Esophagus (tissue), 2 donors: ENCODE results near the gene CSF1. TPM values are rescaled to one million over a fixed set of nuclear protein-coding genes. Genes with fewer than 3 reads are reported as not detected.

Experiments
- H3K27ac ChIP-seq, 2 donors: one replicate each; pipeline ENCODE4 v1.5.1; 2013; ENCODE audit warnings: low read depth in 2 of 2, mild to moderate bottlenecking in 2 of 2, inconsistent platforms in 1 of 2, low read length in 1 of 2, moderate library complexity in 1 of 2
- H3K27me3 ChIP-seq, 2 donors: one replicate each; pipeline ENCODE4 v1.6.1; 2013; ENCODE audit warnings: low read length in 2 of 2, control low read depth in 1 of 2, mild to moderate bottlenecking in 1 of 2; ENCODE audit not compliant: insufficient read depth in 2 of 2, control insufficient read depth in 1 of 2
- H3K36me3 ChIP-seq, 2 donors: one replicate each; pipeline ENCODE4 v1.6.1; 2013; ENCODE audit warnings: low read length in 1 of 2; ENCODE audit not compliant: control insufficient read depth in 2 of 2, insufficient read depth in 2 of 2
- H3K4me1 ChIP-seq, 2 donors: one replicate each; pipeline ENCODE4 v1.6.1; 2013; ENCODE audit warnings: low read length in 1 of 2; ENCODE audit not compliant: control insufficient read depth in 2 of 2, insufficient read depth in 2 of 2
- H3K4me3 ChIP-seq, 2 donors: one replicate each; pipeline ENCODE4 v1.5.1; 2013; ENCODE audit warnings: low read length in 2 of 2, mild to moderate bottlenecking in 2 of 2, low read depth in 1 of 2, moderate library complexity in 1 of 2
- H3K9me3 ChIP-seq, 2 donors: one replicate each; pipeline ENCODE4 v1.6.1; 2013; ENCODE audit warnings: mild to moderate bottlenecking in 2 of 2, low read depth in 1 of 2, low read length in 1 of 2, moderate library complexity in 1 of 2; ENCODE audit not compliant: control insufficient read depth in 2 of 2, insufficient read depth in 1 of 2
- WGBS, 2 donors: extraction: QIAGEN DNeasy Blood & Tissue Kit; methylation state at CpG; one replicate each; pipeline ENCODE4 v1.1.7; 2013; 5-methylcytosine and 5-hydroxymethylcytosine counted together
- polyA plus RNA-seq, 2 donors: library from polyadenylated mRNA; stranded (reverse); fragments of 200-250 nt; gene quantifications; one replicate each; pipeline ENCODE4 v1.2.3, GENCODE V29; 2013
- donor health status: healthy with polysubstance abuse.
- donor health status: Bipolar disorder and iron deficiency.

CSF1 gene
- polyA plus RNA-seq, 2 donors, result 5.6 to 5.7 TPM

DNA sequence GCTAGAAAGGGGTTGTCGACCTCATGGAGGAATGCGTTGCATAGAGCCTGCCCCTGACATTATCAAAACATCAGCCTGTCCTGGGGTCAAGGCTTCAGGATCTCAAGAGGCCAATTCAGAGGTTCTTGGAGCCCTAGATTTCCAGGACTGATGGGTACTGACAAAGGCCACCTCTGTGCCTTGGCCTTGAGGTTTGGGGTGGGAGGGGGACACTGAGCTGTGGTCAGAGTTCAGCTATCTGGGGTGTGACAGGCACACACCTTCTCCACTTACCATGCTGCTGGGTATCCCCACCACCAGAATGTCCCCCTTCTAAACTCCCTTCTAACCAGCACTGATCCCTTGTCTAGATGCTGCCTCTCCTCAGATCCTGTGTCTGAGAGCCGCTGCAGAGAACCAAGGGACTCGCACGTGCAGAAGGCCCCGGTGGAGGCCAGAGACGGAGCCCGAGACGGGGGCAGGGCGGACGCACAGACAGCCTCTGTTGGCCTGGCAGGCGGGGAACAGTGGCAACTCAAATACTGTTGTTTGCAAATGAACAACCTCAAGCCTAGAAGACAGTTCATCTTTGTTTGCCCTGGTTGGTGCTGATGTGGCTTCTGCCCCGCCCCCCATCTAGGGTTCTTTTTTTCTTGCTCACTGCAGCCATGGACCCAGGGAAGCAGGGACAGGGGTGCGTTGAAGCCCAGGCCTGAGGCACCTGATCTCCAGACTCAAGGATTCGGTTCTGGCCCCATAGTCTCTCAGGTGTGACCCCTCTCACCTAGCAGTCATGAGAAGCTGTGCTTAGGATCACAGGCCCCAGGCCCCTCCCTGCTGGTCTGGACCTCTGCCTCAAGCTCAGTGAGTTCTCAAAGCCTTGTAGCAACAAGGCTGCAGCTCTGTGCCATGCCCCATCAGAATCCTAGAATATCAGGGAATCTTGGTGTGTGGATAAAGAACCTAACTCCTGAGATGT is 28.1 kb upstream of the CSF1 start:
- WGBS, 2 donors, result 91 to 92% methylated on average over 15 of the region's 15 CpGs
- no peak overlapping the region for H3K27ac ChIP-seq
- no peaks in the 10 kb centered on the region for H3K9me3 ChIP-seq
- peaks cover 0 to 5% of the 10 kb centered on the region in 2 donors for H3K4me1 ChIP-seq
- H3K27me3 ChIP-seq, result no peaks in the 10 kb centered on the region
- H3K4me3 ChIP-seq, result no peak overlapping the region
- no peaks in the 10 kb centered on the region for H3K36me3 ChIP-seq

DNA sequence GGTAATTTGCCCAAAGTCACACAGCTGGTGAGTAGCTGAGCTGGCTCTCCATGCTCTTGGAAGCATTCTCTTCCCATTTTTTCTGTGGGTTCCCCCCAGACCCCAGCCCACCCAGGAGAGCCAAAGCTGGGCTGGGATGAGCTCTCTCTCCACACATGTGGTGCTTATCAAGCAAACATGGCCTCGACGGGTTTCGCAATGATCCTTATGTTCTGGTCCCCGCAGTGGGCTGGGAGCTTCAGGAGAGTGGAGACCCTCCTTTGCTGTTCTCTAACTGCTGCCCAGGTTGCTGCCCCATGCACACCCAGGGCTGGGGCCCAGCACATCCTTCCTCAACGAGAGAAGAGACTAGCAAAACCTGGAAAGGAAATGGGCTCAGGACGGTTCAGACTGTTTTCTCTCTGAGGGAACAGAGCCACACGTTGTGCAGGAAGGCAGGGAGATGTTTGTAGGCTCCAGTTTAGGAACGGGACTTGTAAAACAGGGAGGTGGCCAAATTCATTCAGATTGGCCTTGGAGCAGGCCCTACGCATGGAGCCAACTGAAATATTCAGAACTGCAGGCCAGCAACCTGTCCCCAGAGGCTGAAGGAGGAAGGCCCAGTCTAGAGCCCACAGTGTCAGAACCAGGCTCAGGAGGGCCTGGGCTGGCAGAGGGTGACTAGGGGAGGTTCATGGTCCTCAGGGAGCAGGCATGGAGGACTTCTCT is 27.2 kb upstream of the CSF1 start:
- H3K36me3 ChIP-seq, result no peaks in the 10 kb centered on the region
- no peak overlapping the region for H3K4me3 ChIP-seq
- no peak overlapping the region for H3K27ac ChIP-seq
- peaks cover 0 to 3% of the 10 kb centered on the region in 2 donors for H3K4me1 ChIP-seq
- WGBS, 2 donors, result 70 to 72% methylated on average over 9 of the region's 9 CpGs
- no peaks in the 10 kb centered on the region for H3K9me3 ChIP-seq
- no peaks in the 10 kb centered on the region for H3K27me3 ChIP-seq

DNA sequence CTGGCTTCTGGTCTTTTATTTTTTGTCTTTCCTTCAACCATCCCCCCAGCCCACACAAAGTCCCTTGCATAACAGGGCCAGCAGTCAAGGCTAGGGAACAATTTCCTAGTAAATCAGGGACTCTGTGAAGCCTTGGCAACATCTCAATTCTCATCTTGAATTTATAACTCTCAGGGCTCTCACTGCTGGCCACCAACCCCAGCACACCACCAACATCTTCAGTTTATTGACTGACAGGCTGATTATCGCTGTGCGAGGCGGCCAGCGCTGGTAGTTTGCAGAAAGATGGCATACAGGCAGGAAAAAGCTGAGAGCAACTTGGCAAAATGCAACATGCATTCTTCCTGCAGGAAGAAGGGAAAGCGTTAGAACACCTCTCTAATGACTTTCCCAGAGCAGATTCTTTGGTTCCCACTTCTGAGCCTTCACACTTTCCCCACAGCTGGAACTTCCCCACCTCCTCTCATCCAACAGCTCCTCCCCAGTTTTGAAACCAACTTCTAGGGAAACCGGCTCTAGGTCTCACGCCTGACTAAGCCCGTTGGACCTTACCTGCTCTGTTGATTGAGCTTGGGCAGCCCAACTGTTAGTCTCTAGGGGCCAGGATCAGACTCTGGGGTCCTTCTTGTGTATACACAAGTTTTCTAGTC is 26.3 kb upstream of the CSF1 start:
- no peak overlapping the region for H3K27ac ChIP-seq
- H3K9me3 ChIP-seq, result no peaks in the 10 kb centered on the region
- H3K27me3 ChIP-seq, result no peaks in the 10 kb centered on the region
- H3K4me1 ChIP-seq, result peaks cover 0 to 3% of the 10 kb centered on the region in 2 donors
- no peaks in the 10 kb centered on the region for H3K36me3 ChIP-seq
- H3K4me3 ChIP-seq, result no peak overlapping the region
- WGBS, 2 donors, result 74% methylated on average over 8 of the region's 8 CpGs

DNA sequence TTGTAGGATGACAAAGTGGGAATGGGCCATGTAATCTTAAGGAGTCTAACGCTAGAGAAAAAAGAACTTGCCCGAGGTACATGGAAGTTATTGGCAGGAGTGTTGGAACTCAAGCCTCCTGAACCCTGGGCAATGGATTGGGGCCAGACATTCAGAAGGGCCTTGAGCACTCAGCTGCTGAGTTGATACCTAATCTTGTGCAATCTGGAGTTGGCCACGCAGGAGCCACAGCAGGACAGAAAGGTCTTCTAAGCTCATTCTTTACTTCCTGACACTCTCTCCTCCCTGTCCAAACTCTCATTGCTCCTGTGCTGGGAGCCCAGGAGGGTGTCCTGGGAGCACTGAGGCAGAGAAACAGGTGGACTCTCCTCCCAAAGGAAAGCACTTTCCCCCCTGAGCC is 25.1 kb upstream of the CSF1 start:
- H3K9me3 ChIP-seq, result no peaks in the 10 kb centered on the region
- 66 to 67% methylated on average over 3 of the region's 3 CpGs for WGBS, 2 donors
- no peak overlapping the region for H3K27ac ChIP-seq
- H3K27me3 ChIP-seq, result no peaks in the 10 kb centered on the region
- peaks cover 0 to 5% of the 10 kb centered on the region in 2 donors for H3K4me1 ChIP-seq
- H3K36me3 ChIP-seq, result no peaks in the 10 kb centered on the region
- H3K4me3 ChIP-seq, result no peak overlapping the region

DNA sequence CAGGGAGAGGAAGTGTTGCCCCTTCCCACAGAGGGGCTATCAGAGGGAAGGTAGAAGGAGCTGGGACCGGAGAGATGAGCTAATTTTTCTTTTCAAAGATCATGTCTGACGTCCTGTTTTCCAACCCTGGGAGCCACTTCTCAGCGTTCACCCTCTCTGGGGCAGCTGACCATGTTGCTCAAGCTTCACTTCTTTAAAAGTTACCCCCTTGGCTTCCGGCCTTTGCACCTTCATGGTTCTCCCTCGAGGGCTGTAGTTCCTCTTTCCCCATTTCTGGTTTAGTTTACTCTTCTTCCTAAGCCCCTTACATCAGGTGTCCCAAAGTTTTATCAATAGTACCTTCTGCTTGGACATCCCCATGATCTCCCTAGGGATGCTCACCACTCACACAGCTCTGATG is 23.8 kb upstream of the CSF1 start:
- Histone ChIP-seq H3K36me3 (no peaks in the 10 kb centered on the region), H3K4me1 (peaks cover 0 to 5% of the 10 kb centered on the region in 2 donors), H3K4me3 (no peak overlapping the region), H3K9me3 (no peaks in the 10 kb centered on the region), H3K27me3 (no peaks in the 10 kb centered on the region), H3K27ac (no peak overlapping the region)
- 70 to 82% methylated on average over 5 of the region's 5 CpGs for WGBS, 2 donors

DNA sequence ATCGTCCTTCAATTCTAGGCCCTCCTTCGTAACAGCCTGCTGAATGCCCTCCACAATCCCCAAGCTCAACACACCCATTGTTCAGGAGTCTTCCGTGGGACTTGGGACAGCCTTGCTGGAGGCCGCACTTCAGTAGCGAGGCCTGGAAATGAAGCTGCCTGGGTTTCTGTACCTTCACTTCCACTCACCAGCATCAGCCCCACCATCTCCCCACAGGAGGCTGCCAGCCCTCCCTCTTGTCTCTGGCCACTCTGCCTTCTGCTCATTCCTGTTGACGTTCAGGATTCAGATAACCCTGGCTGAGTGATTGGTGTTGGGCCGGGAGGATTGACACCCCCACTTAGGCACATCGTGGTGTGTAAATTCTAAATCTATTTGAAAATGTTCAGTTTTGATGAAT is 23.4 kb upstream of the CSF1 start:
- Histone ChIP-seq H3K27me3 (no peaks in the 10 kb centered on the region), H3K9me3 (no peaks in the 10 kb centered on the region), H3K4me1 (peaks cover 0 to 5% of the 10 kb centered on the region in 2 donors), H3K27ac (no peak overlapping the region), H3K36me3 (no peaks in the 10 kb centered on the region), H3K4me3 (no peak overlapping the region)
- 77 to 81% methylated on average over 8 of the region's 8 CpGs for WGBS, 2 donors

DNA sequence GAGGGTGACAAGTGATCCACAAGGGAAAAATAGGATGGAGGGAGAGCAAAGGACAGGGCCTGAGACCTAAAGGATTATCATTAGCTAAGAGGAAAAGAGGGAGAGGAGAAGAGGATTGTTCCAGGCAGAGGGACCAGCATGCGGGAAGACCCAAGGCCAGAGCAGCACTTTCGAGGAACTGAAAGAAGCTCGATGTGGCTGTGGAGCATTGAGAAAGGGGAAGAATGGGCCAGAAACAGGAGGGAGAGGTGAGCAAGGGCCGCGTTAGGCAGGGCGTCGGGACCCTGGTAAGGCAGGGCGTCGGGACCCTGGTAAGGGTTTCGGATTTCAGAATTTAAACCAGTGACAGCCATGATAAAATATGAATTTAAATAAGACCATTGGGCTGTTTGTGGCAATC is 22.8 kb upstream of the CSF1 start:
- Histone ChIP-seq H3K27ac (no peak overlapping the region), H3K9me3 (no peaks in the 10 kb centered on the region), H3K4me3 (no peak overlapping the region), H3K4me1 (peaks cover 2 to 11% of the 10 kb centered on the region in 2 donors), H3K36me3 (no peaks in the 10 kb centered on the region), H3K27me3 (no peaks in the 10 kb centered on the region)
- 86 to 88% methylated on average over 10 of the region's 10 CpGs for WGBS, 2 donors

DNA sequence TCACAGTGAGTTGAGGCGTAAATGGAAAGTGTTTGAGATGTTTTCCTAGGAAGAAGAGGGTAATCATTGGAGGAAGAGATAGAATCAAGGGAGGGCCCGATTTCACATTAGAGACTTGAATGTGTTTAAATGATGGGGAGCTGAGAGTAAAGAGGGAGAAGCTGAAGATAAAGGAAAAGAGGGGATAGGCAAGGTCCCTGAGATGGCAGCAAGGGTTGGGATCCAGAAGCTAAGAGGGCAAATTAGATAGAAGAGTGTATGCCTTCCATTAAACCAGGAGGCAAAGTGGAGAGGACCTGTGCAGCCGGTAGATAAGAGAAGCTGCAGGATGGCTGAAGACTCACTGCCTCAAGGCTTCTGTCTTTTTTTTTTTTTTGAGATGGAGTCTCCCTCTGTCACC is 21.6 kb upstream of the CSF1 start:
- Histone ChIP-seq H3K4me3 (no peak overlapping the region), H3K9me3 (no peaks in the 10 kb centered on the region), H3K36me3 (no peaks in the 10 kb centered on the region), H3K27ac (no peak overlapping the region), H3K27me3 (no peaks in the 10 kb centered on the region), H3K4me1 (peaks cover 2 to 11% of the 10 kb centered on the region in 2 donors)
- 87 to 95% methylated on average over 3 of the region's 3 CpGs for WGBS, 2 donors

DNA sequence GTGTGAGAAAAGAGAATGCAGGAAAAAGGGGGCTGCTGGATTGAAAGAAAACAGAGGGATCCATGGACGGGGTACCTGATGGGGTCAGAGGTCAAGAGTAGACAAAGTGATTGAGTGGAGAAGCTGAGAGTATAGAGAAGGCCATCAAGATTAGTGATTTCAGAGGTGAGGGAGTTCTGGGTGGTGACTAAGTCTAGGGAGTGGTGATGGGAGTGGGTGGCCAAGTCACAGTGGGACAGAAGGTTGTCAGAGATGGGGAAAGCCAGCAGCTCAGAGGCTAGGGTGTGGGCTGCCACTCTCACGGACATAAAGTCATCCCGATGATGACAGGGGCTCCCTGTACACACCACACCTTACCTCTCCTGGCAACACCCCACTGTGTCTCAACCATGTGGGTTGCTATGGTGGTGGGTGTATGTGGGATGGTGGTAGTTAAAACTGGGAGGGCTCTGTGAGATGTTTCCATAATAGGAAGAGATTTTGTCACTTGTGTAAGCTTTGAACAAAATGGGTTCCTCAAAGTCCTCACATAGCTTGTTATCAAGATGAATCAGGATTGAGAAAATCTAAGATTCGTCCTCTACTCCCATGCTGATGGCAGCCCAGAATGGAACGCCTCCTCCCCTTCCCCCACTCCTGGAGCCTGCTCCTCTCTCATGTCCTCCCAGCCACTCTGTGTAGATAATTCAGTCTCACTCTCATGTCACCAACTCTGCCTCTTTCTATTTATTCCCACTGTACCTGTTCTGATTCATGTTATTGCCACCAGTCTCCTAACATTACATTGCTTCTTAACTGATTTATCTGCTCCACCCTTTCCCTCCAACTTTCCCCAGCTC is 20.3 kb upstream of the CSF1 start:
- H3K9me3 ChIP-seq, result no peaks in the 10 kb centered on the region
- no peak overlapping the region for H3K4me3 ChIP-seq
- H3K36me3 ChIP-seq, result no peaks in the 10 kb centered on the region
- peak overlapping the region in 1 of 2 donors; percentile 52 for H3K27ac ChIP-seq
- H3K27me3 ChIP-seq, result no peaks in the 10 kb centered on the region
- 68 to 79% methylated on average over 5 of the region's 5 CpGs for WGBS, 2 donors
- H3K4me1 ChIP-seq, result peaks cover 2 to 8% of the 10 kb centered on the region in 2 donors
